NB4 (cell line): ENCODE measurements around the gene NOS3.

Experiments
- DNase-seq: peaks from one replicate; pipeline ENCODE4 v3.0.0; 2010; ENCODE audit warnings: low read depth
- H3K4me3 ChIP-seq: one replicate; pipeline ENCODE4 v1.5.1; 2011; ENCODE audit warnings: mild to moderate bottlenecking, low read depth, low read length, moderate library complexity
- CTCF ChIP-seq: IDR thresholded peaks from one replicate; pipeline ENCODE4 v1.5.1; 2012; ENCODE audit warnings: low read depth, low read length
- MAX ChIP-seq: IDR thresholded peaks from 2 replicates; pipeline ENCODE4 v1.6.1; 2011; ENCODE audit warnings: low read depth, low read length
- MYC ChIP-seq: IDR thresholded peaks from 2 replicates; pipeline ENCODE4 v1.6.1; 2011; ENCODE audit warnings: low read depth, low read length
- POLR2A ChIP-seq: IDR thresholded peaks from 2 replicates; pipeline ENCODE4 v1.6.1; 2011; ENCODE audit warnings: mild to moderate bottlenecking; ENCODE audit not compliant: insufficient read length; ENCODE audit errors: extremely low read depth

NOS3 gene

GRCh38 chr7:150988230-150989226, 2.3 kb upstream of the NOS3 start:
- peak; percentile 82 for DNase-seq

GRCh38 chr7:150989456-150989855, 1.4 kb upstream of the NOS3 start:
- no peak for DNase-seq
- TF ChIP-seq MAX, result no peak
- no peak for TF ChIP-seq MYC
- H3K4me3 ChIP-seq, result no peak overlapping the region

More at GRCh38 chr7:150988230-150989226, 2.3 kb upstream of the NOS3 start:
- TF ChIP-seq MYC (no peak), CTCF (peak; percentile 97), POLR2A (no peak)
- no peak overlapping the region for H3K4me3 ChIP-seq

GRCh38 chr7:150992051-150992640, 1.3 kb downstream of the NOS3 start:
- no peak for TF ChIP-seq MYC
- no peak for TF ChIP-seq POLR2A
- no peak for TF ChIP-seq CTCF
- TF ChIP-seq MAX, result no peak
- no peak for DNase-seq
- no peak overlapping the region for H3K4me3 ChIP-seq

- peak; percentile 69 for DNase-seq
- TF ChIP-seq MAX, result 0 out of 2 replicates have a peak, but pooled peaks have one; percentile 14
- TF ChIP-seq CTCF, result no peak
- peak; percentile 72 for TF ChIP-seq MYC
- TF ChIP-seq POLR2A, result no peak
- no peak overlapping the region for H3K4me3 ChIP-seq
Measured at GRCh38 chr7:150992833-150993302, 2.1 kb downstream of the NOS3 start.

- TF ChIP-seq CTCF, result no peak
- no peak for TF ChIP-seq MYC
- TF ChIP-seq POLR2A, result no peak
- no peak for TF ChIP-seq MAX
- DNase-seq, result no peak
- H3K4me3 ChIP-seq, result no peak overlapping the region
Measured at GRCh38 chr7:150993511-150993910, 2.7 kb downstream of the NOS3 start.
